Osteocyte (in vitro differentiated cells): ENCODE data around the gene ENPP1. TPM values are rescaled to one million over a fixed set of nuclear protein-coding genes. Genes with fewer than 3 reads are reported as not detected.

Source experiments
- DNase-seq: peaks from one replicate; pipeline ENCODE4 v3.0.0; 2021; ENCODE audit warnings: mixed read lengths; ENCODE audit not compliant: unreplicated experiment; ENCODE audit errors: extremely low spot score
- H3K27ac Mint-ChIP-seq: one replicate; pipeline ENCODE4 v1.8.0; 2021; ENCODE audit warnings: mild to moderate bottlenecking, mixed read lengths; ENCODE audit not compliant: unreplicated experiment
- H3K27me3 Mint-ChIP-seq: one replicate; pipeline ENCODE4 v1.8.0; 2021; ENCODE audit warnings: mixed read lengths; ENCODE audit not compliant: unreplicated experiment
- H3K36me3 Mint-ChIP-seq: one replicate; pipeline ENCODE4 v1.8.0; 2021; ENCODE audit warnings: mixed read lengths; ENCODE audit not compliant: unreplicated experiment
- H3K4me1 Mint-ChIP-seq: one replicate; pipeline ENCODE4 v1.8.0; 2021; ENCODE audit warnings: mixed read lengths; ENCODE audit not compliant: unreplicated experiment
- H3K4me3 Mint-ChIP-seq: one replicate; pipeline ENCODE4 v1.8.0; 2021; ENCODE audit warnings: mild to moderate bottlenecking, moderate library complexity, mixed read lengths; ENCODE audit not compliant: unreplicated experiment
- H3K9me3 Mint-ChIP-seq: one replicate; pipeline ENCODE4 v1.8.0; 2021; ENCODE audit warnings: mixed read lengths; ENCODE audit not compliant: unreplicated experiment
- CTCF ChIP-seq: fragments of 200-600 bp; sonication (generic); IDR thresholded peaks from 2 replicates; pipeline ENCODE4 v1.5.0; 2021; ENCODE audit warnings: antibody characterized with exemption, mild to moderate bottlenecking, moderate library complexity
- total RNA-seq: library from RNA; stranded (reverse); gene quantifications from 2 replicates; pipeline ENCODE4 v1.2.1, GENCODE V29; 2021

The ENPP1 gene
- total RNA-seq, 1 donor from 2014 or later, result 22.4 TPM

GRCh38 chr6:131861381-131861780 is 53.6 kb downstream of the ENPP1 start:
- Mint-ChIP-seq H3K9me3 (peaks cover 3% of the 10 kb centered on the region), H3K27ac (peak overlapping the region; percentile 51), H3K36me3 (peaks cover 3% of the 10 kb centered on the region), H3K27me3 (no peaks in the 10 kb centered on the region), H3K4me3 (no peak overlapping the region), H3K4me1 (peaks cover 62% of the 10 kb centered on the region)
- no peak for DNase-seq
- no peak for TF ChIP-seq CTCF

GRCh38 chr6:131862476-131862875 is 54.7 kb downstream of the ENPP1 start:
- Mint-ChIP-seq H3K4me3 (no peak overlapping the region), H3K27ac (peak overlapping the region; percentile 51), H3K27me3 (no peaks in the 10 kb centered on the region), H3K4me1 (peaks cover 62% of the 10 kb centered on the region), H3K36me3 (peaks cover 9% of the 10 kb centered on the region), H3K9me3 (peaks cover 3% of the 10 kb centered on the region)
- no peak for TF ChIP-seq CTCF
- DNase-seq, result no peak

GRCh38 chr6:131867744-131868143 is 59.9 kb downstream of the ENPP1 start:
- Mint-ChIP-seq H3K27me3 (no peaks in the 10 kb centered on the region), H3K9me3 (peaks cover 3% of the 10 kb centered on the region), H3K4me3 (no peak overlapping the region), H3K27ac (no peak overlapping the region), H3K36me3 (peaks cover 17% of the 10 kb centered on the region), H3K4me1 (peaks cover 21% of the 10 kb centered on the region)
- TF ChIP-seq CTCF, result no peak
- DNase-seq, result no peak

- Mint-ChIP-seq H3K9me3 (peaks cover 2% of the 10 kb centered on the region), H3K36me3 (peaks cover 17% of the 10 kb centered on the region), H3K4me3 (no peak overlapping the region), H3K27ac (no peak overlapping the region), H3K27me3 (no peaks in the 10 kb centered on the region), H3K4me1 (peaks cover 13% of the 10 kb centered on the region)
- DNase-seq, result no peak
- TF ChIP-seq CTCF, result no peak
Observed at GRCh38 chr6:131868836-131869235, 61.0 kb downstream of the ENPP1 start.

GRCh38 chr6:131875647-131876046 is 67.8 kb downstream of the ENPP1 start:
- Mint-ChIP-seq H3K27ac (no peak overlapping the region), H3K36me3 (peaks cover 26% of the 10 kb centered on the region), H3K4me1 (peaks cover under 1% of the 10 kb centered on the region), H3K4me3 (no peak overlapping the region), H3K27me3 (no peaks in the 10 kb centered on the region), H3K9me3 (no peaks in the 10 kb centered on the region)
- no peak for TF ChIP-seq CTCF
- no peak for DNase-seq
